ENCODE results near the gene TSPAN7. TPM values are rescaled to one million over a fixed set of nuclear protein-coding genes. Genes with fewer than 3 reads are reported as not detected.
A peak's percentile ranks its signal among the peaks of the same experiment; 100 is the strongest.

Gene TSPAN7
- total and polyA plus RNA-seq, 4 experiments from 2014 or later, result 0.47 to 0.92 (median 0.72) TPM; not detected in 1

DNA sequence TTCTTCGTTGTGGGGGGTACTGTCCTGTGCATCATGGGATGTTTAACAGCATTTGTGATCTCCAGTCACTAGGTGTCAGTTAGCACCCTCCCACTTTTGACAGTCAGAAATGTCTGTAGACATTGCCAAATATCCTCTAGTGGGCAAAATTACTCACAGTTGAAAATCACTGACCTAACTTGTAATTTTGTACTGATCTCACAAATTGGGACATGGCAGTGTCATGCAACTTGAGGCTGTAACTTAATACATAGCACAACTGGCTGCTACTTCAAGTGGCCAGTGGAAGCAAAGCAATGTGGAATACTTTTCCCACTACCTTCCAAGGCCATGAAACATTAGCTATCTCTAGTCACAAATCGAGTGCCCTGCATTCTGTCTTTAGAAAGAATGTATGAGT is 23.2 kb upstream of the TSPAN7 start:
- no peak for DNase-seq
- CTCF ChIA-PET (ENCODE audit: partially characterized antibody), result no interaction called here
- Mint-ChIP-seq H3K27ac (no peak overlapping the region), H3K36me3 (no peaks in the 10 kb centered on the region), H3K4me1 (no peaks in the 10 kb centered on the region), H3K4me3 (no peak overlapping the region), H3K9me3 (peaks cover 0 to 3% (median 0%) of the 10 kb centered on the region in 8 donors), H3K27me3 (no peaks in the 10 kb centered on the region)
- POLR2A ChIA-PET (ENCODE audit: partially characterized antibody), result no interaction called here
- no peaks in the 10 kb centered on the region for H3K4me1 ChIP-seq (ENCODE audit: insufficient read depth, low read length)
- intact Hi-C loops (cut with micrococcal nuclease), result no loop called here
- H3K27ac ChIP-seq (ENCODE audit: low read depth, low read length), result no peak overlapping the region
- H3K27me3 ChIP-seq (ENCODE audit: insufficient read depth, low read length), result no peaks in the 10 kb centered on the region
- no peaks in the 10 kb centered on the region for H3K36me3 ChIP-seq (ENCODE audit: insufficient read depth, low read length)
- H3K4me3 ChIP-seq (ENCODE audit: low read length in 2 of 2), result no peak overlapping the region
- no peaks in the 10 kb centered on the region for H3K9me3 ChIP-seq (ENCODE audit: control insufficient read depth in 1 of 2, low read length in 2 of 2)

GRCh38 chrX:38539748-38540147 is 21.6 kb upstream of the TSPAN7 start:
- H3K27ac Mint-ChIP-seq, result no peak overlapping the region

DNA sequence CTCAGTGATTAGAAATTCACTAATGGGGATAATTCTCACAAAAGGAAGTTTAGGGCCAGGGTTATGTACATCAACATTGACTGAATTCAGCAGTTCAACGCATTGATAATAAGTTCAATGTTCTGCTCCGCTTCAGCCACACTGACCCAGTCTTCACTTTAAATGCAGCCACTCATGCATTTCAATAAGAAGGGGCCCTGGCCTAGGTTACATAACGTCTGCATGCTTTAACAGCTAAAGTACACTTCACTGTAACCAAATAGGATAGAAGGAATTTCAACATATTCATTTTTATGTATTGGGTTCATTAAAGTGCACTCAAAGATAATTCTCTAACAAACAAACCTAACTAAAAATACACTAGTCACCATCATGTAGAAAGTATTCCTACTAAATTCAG is 12.8 kb upstream of the TSPAN7 start:
- H3K27me3 Mint-ChIP-seq, result no peaks in the 10 kb centered on the region
- H3K27ac ChIP-seq (ENCODE audit: low read depth, low read length), result no peak overlapping the region
- H3K4me3 ChIP-seq (ENCODE audit: low read length in 2 of 2), result no peak overlapping the region
- ChIA-PET CTCF (ENCODE audit: partially characterized antibody) (no interaction called here), POLR2A (ENCODE audit: partially characterized antibody) (no interaction called here)
- H3K4me1 Mint-ChIP-seq, result no peaks in the 10 kb centered on the region
- H3K36me3 ChIP-seq (ENCODE audit: insufficient read depth, low read length), result no peaks in the 10 kb centered on the region
- DNase-seq, result no peak
- H3K9me3 Mint-ChIP-seq, result peaks cover 0 to 6% (median 0%) of the 10 kb centered on the region in 8 donors
- no peaks in the 10 kb centered on the region for H3K4me1 ChIP-seq (ENCODE audit: insufficient read depth, low read length)
- no peaks in the 10 kb centered on the region for H3K9me3 ChIP-seq (ENCODE audit: control insufficient read depth in 1 of 2, low read length in 2 of 2)
- no peak overlapping the region for H3K27ac Mint-ChIP-seq
- H3K36me3 Mint-ChIP-seq, result no peaks in the 10 kb centered on the region
- intact Hi-C loops (cut with micrococcal nuclease), result no loop called here
- H3K4me3 Mint-ChIP-seq, result no peak overlapping the region
- no peaks in the 10 kb centered on the region for H3K27me3 ChIP-seq (ENCODE audit: insufficient read depth, low read length)

More at GRCh38 chrX:38539748-38540147, 21.6 kb upstream of the TSPAN7 start:
- CTCF ChIA-PET (ENCODE audit: partially characterized antibody), result no interaction called here
- H3K36me3 ChIP-seq (ENCODE audit: insufficient read depth, low read length), result no peaks in the 10 kb centered on the region
- no peak overlapping the region for H3K4me3 ChIP-seq (ENCODE audit: low read length in 2 of 2)
- no peaks in the 10 kb centered on the region for H3K36me3 Mint-ChIP-seq
- H3K9me3 Mint-ChIP-seq, result peaks cover 0 to 3% (median 0%) of the 10 kb centered on the region in 8 donors
- intact Hi-C loops (cut with micrococcal nuclease), result no loop called here
- no peaks in the 10 kb centered on the region for H3K27me3 ChIP-seq (ENCODE audit: insufficient read depth, low read length)
- H3K4me3 Mint-ChIP-seq, result no peak overlapping the region
- no peaks in the 10 kb centered on the region for H3K27me3 Mint-ChIP-seq
- H3K4me1 Mint-ChIP-seq, result no peaks in the 10 kb centered on the region
- H3K27ac ChIP-seq (ENCODE audit: low read depth, low read length), result no peak overlapping the region
- H3K4me1 ChIP-seq (ENCODE audit: insufficient read depth, low read length), result no peaks in the 10 kb centered on the region
- POLR2A ChIA-PET (ENCODE audit: partially characterized antibody), result no interaction called here
- no peak for DNase-seq
- H3K9me3 ChIP-seq (ENCODE audit: control insufficient read depth in 1 of 2, low read length in 2 of 2), result no peaks in the 10 kb centered on the region

GRCh38 chrX:38552721-38553120 is 8.6 kb upstream of the TSPAN7 start:
- POLR2A ChIA-PET (ENCODE audit: partially characterized antibody), result no interaction called here

GRCh38 chrX:38558686-38559085 is 2.7 kb upstream of the TSPAN7 start:
- Histone ChIP-seq H3K4me1 (ENCODE audit: insufficient read depth, low read length) (peaks cover 6% of the 10 kb centered on the region), H3K27me3 (ENCODE audit: insufficient read depth, low read length) (no peaks in the 10 kb centered on the region), H3K27ac (ENCODE audit: low read depth, low read length) (no peak overlapping the region), H3K36me3 (ENCODE audit: insufficient read depth, low read length) (no peaks in the 10 kb centered on the region), H3K9me3 (ENCODE audit: control insufficient read depth in 1 of 2, low read length in 2 of 2) (no peaks in the 10 kb centered on the region), H3K4me3 (ENCODE audit: low read length in 2 of 2) (no peak overlapping the region)
- no peak overlapping the region for H3K4me3 Mint-ChIP-seq
- ChIA-PET CTCF (ENCODE audit: partially characterized antibody) (interaction anchor here (0.6 kb wide), 1 partner anchor 9 kb away, joined by 3 read pairs; no protein-coding TSS in a partner anchor), POLR2A (ENCODE audit: partially characterized antibody) (no interaction called here)
- no peaks in the 10 kb centered on the region for H3K4me1 Mint-ChIP-seq
- DNase-seq, result no peak
- H3K27me3 Mint-ChIP-seq, result peaks cover 0 to 3% of the 10 kb centered on the region in 2 donors
- intact Hi-C loops (cut with micrococcal nuclease), result no loop called here
- no peaks in the 10 kb centered on the region for H3K36me3 Mint-ChIP-seq
- H3K9me3 Mint-ChIP-seq, result no peaks in the 10 kb centered on the region
- H3K27ac Mint-ChIP-seq, result no peak overlapping the region

More at GRCh38 chrX:38552721-38553120, 8.6 kb upstream of the TSPAN7 start:
- Histone ChIP-seq H3K27ac (ENCODE audit: low read depth, low read length) (no peak overlapping the region), H3K4me1 (ENCODE audit: insufficient read depth, low read length) (no peaks in the 10 kb centered on the region), H3K27me3 (ENCODE audit: insufficient read depth, low read length) (no peaks in the 10 kb centered on the region), H3K9me3 (ENCODE audit: control insufficient read depth in 1 of 2, low read length in 2 of 2) (no peaks in the 10 kb centered on the region), H3K4me3 (ENCODE audit: low read length in 2 of 2) (no peak overlapping the region), H3K36me3 (ENCODE audit: insufficient read depth, low read length) (no peaks in the 10 kb centered on the region)
- Mint-ChIP-seq H3K4me1 (no peaks in the 10 kb centered on the region), H3K27me3 (peaks cover 0 to 3% of the 10 kb centered on the region in 2 donors), H3K27ac (no peak overlapping the region), H3K36me3 (no peaks in the 10 kb centered on the region), H3K9me3 (peaks cover 0 to 6% (median 0%) of the 10 kb centered on the region in 8 donors), H3K4me3 (no peak overlapping the region)
- CTCF ChIA-PET (ENCODE audit: partially characterized antibody), result no interaction called here
- DNase-seq, result no peak
- intact Hi-C loops (cut with micrococcal nuclease), result no loop called here

DNA sequence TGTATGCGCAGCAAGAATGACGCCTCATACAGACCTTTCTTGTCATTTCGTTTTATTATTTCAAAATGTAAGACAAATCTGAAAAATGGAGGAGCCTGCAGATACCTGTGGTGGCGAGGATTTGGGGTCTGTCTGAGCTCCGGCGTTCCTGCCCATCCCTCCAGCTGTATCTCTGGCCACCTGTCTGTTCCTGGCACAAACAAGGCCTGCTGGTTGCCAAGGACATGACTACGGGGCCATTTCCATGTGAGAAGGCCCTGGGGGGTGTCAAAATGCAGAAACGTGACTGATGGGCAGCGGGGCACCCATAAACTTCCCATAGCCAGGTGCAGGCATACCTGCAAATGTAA is 591 bp upstream of the TSPAN7 start:
- Histone ChIP-seq H3K27ac (ENCODE audit: low read depth, low read length) (peak overlapping the region; percentile 0), H3K4me1 (ENCODE audit: insufficient read depth, low read length) (peaks cover 6% of the 10 kb centered on the region), H3K27me3 (ENCODE audit: insufficient read depth, low read length) (no peaks in the 10 kb centered on the region), H3K9me3 (ENCODE audit: control insufficient read depth in 1 of 2, low read length in 2 of 2) (no peaks in the 10 kb centered on the region), H3K36me3 (ENCODE audit: insufficient read depth, low read length) (no peaks in the 10 kb centered on the region), H3K4me3 (ENCODE audit: low read length in 2 of 2) (peak overlapping the region; percentile 17 to 55)
- ChIA-PET CTCF (ENCODE audit: partially characterized antibody) (interaction anchor here (0.5 kb wide), 1 partner anchor 297 kb away, joined by 4 read pairs; no protein-coding TSS in a partner anchor), POLR2A (ENCODE audit: partially characterized antibody) (no interaction called here)
- H3K4me3 Mint-ChIP-seq, result peak overlapping the region; percentile 57 to 77 (median 72)
- H3K36me3 Mint-ChIP-seq, result no peaks in the 10 kb centered on the region
- DNase-seq, result no peak
- H3K27ac Mint-ChIP-seq, result no peak overlapping the region
- no peaks in the 10 kb centered on the region for H3K9me3 Mint-ChIP-seq
- H3K27me3 Mint-ChIP-seq, result peaks cover 0 to 3% of the 10 kb centered on the region in 2 donors
- intact Hi-C loops (cut with micrococcal nuclease), result no loop called here
- no peaks in the 10 kb centered on the region for H3K4me1 Mint-ChIP-seq

DNA sequence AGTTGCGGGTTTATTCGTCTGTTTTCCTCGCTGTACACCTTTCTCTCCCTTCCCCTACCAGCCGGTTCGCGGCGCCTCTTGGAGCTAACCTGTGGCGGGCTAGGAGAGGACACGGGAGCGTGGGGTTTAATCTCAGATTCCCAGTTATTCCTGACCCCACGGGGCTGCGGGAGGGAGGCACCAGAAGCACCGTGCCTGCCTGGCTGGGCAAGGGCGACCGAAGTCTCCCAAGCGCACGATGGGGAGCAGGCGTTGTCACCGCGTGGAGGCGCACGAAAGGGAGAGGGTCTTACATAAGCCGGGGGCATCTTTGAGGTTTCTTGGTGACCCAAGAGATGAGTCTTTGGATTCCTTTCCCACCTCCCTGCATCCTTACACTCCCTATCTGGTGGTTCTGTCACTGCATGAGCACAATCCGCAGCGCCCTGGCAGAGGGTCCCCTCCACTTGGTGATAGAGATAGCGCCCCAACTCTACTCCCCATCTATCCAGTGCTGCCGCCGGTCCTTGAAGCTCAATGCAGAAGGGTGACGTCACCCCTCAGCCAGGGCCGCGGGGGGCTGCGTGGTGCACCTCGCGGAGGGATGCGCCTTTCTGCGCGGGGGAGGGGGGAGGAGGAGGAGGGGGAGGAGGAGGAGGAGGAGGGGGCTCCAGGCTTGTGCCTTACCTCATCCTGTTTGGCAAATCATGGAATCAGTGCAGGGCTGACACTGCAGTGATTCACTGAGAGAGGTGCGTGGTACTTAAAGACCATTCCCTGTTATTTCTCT is 793 bp downstream of the TSPAN7 start:
- CTCF ChIA-PET (ENCODE audit: partially characterized antibody), result no interaction called here

More for the DNA sequence above, 793 bp downstream of the TSPAN7 start:
- Mint-ChIP-seq H3K27me3 (peaks cover 0 to 3% of the 10 kb centered on the region in 2 donors), H3K4me3 (peak overlapping the region; percentile 80 to 90 (median 85)), H3K9me3 (no peaks in the 10 kb centered on the region), H3K27ac (no peak overlapping the region), H3K36me3 (no peaks in the 10 kb centered on the region), H3K4me1 (no peaks in the 10 kb centered on the region)
- Histone ChIP-seq H3K9me3 (ENCODE audit: control insufficient read depth in 1 of 2, low read length in 2 of 2) (no peaks in the 10 kb centered on the region), H3K4me1 (ENCODE audit: insufficient read depth, low read length) (peaks cover 6% of the 10 kb centered on the region), H3K27ac (ENCODE audit: low read depth, low read length) (no peak overlapping the region), H3K27me3 (ENCODE audit: insufficient read depth, low read length) (no peaks in the 10 kb centered on the region), H3K4me3 (ENCODE audit: low read length in 2 of 2) (peak overlapping the region in 1 of 2 donors; percentile 48), H3K36me3 (ENCODE audit: insufficient read depth, low read length) (no peaks in the 10 kb centered on the region)
- POLR2A ChIA-PET (ENCODE audit: partially characterized antibody), result no interaction called here
- intact Hi-C loops (cut with micrococcal nuclease), result no loop called here
- DNase-seq, result peak; percentile 1 to 33 (median 3)

All from CD4-positive, alpha-beta memory T cell (primary cell).